K562 (cell line): ENCODE data around the gene DNALI1. TPM values are rescaled to one million over a fixed set of nuclear protein-coding genes. Genes with fewer than 3 reads are reported as not detected.

Experiments
- ARID2 ChIP-seq: fragments of 450-650 bp; IDR thresholded peaks from 2 replicates; pipeline ENCODE4 v1.6.1; 2017; ENCODE audit warnings: antibody characterized with exemption, mild to moderate bottlenecking
- BCL6 ChIP-seq: fragments of 250-450 bp; sonication (Bioruptor Pico); IDR thresholded peaks from 2 replicates; pipeline ENCODE4 v1.4.0; 2020
- HSF4 ChIP-seq: fragments of 250-450 bp; sonication (Bioruptor Pico); IDR thresholded peaks from 2 replicates; pipeline ENCODE4 v2.1.2; 2022; ENCODE audit warnings: mild to moderate bottlenecking, moderate library complexity, borderline replicate concordance
- SIRT6 ChIP-seq: IDR thresholded peaks from one replicate; pipeline ENCODE4 v1.6.1; 2012; ENCODE audit warnings: low read depth, mild to moderate bottlenecking, control low read depth, inconsistent platforms, low read length, moderate library complexity
- TCFL5 ChIP-seq: fragments of 250-450 bp; sonication (Bioruptor Pico); conservative IDR thresholded peaks from 2 replicates; pipeline ENCODE4 v1.6.1; 2021; ENCODE audit warnings: mild to moderate bottlenecking, moderate library complexity, matching md5 sums
- ZFPM2 ChIP-seq: fragments of 250-450 bp; sonication (Bioruptor Pico); IDR thresholded peaks from 2 replicates; pipeline ENCODE4 v1.5.1; 2022; ENCODE audit warnings: mild to moderate bottlenecking
- polyA plus RNA-seq, 8 experiments: library from polyadenylated mRNA; depleted of rRNA in 4 of 8; stranded (reverse) in 5 of 8; unstranded in 3 of 8; fragments of >200 nt; fragmentation: Nextera tagmentation in 2 of 8; fragmentation: Illumina TruSeq in 1 of 8; extraction: Ambion mirVana in 2 of 8; extraction: Trizol in 1 of 8; gene quantifications; 2 replicates each; pipeline versions ENCODE4 v1.2.1 to v1.2.3, GENCODE V29; 2011 to 2014; ENCODE audit warnings: inconsistent platforms in 1 of 8, missing spikeins in 1 of 8
- total RNA-seq, 7 experiments: library from RNA; depleted of rRNA in 6 of 7; stranded (reverse); fragments of >200 nt in 6 of 7; fragmentation: Illumina TruSeq in 2 of 7; extraction: Trizol in 2 of 7; gene quantifications; 2 replicates each; pipeline versions ENCODE4 v1.2.1 to v1.2.3, GENCODE V29; 2011 to 2021; ENCODE audit warnings: low replicate concordance in 1 of 7
- TF ChIP-seq, protein P1 (sequence below): fragments of 200-800 bp; sonication (Bioruptor generic); IDR thresholded peaks from 2 replicates; pipeline ENCODE4 v1.6.1; 2016; ENCODE audit warnings: missing genetic modification characterization, missing compliant biosample characterization
- TF ChIP-seq, protein P2 (sequence below), 2 experiments: fragments of 450-650 bp; formaldehyde crosslinking in 1 of 2; IDR thresholded peaks; 2 replicates each; pipeline versions ENCODE4 v1.4.0 to v1.6.1; 2014 to 2020; ENCODE audit warnings: mild to moderate bottlenecking in 2 of 2, borderline replicate concordance in 1 of 2, low read depth in 1 of 2

Gene DNALI1
- total and polyA plus RNA-seq, 9 of the 15 experiments (the other 6 are each of a cell fraction or from before 2014, with no cell fraction given): 0.87 to 5.6 (median 1.2) TPM

DNA sequence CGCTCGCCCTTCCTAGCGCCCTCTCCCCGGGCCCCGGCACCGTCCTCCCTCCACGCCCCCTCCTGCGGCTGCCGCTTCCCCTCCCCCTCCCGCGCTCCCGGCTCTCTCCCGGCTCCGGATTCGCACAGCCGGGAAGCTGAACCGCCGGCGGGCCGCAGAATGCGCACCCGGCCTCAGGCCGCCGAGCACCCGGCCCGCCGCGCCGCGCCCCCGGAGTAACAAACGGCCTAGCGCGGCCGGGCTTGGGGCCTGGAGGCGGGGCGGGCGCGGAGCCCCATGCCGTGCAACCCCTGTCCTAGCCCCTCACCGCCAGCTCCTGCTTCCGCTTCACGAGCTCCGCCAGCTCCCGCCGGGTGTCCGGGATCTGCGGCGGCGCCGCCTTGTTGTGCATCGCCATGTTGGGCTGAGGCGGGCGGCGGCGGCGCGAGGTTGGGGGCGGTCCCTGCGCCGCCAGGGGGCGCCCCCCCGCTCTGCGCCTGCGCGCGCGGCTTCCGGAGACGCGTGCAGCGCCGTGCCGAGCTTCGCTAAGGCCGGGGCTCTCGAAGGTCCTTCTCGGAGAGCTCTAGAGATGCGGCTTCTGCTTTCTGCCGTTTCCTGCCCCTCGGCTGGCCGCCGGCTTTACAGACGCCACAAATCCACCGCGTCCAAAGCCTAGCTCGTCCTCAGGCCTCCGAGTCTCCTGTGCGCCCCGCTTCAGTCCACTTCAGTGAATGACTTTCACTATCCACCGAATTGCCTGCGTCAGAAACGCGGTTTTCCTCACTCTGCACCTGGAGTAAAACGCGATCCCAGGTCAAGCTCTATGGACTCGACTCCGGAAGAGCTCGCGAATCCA, 42.2 kb upstream of the DNALI1 start, which contains the start of gene MEAF6 (continued):
- TF ChIP-seq ARID2: no peak
- TF ChIP-seq ZFPM2 (CRISPR knock-in tag): no peak
- TF ChIP-seq HSF4: no peak
- no peak for TF ChIP-seq TCFL5
- TF ChIP-seq, protein P1, sequence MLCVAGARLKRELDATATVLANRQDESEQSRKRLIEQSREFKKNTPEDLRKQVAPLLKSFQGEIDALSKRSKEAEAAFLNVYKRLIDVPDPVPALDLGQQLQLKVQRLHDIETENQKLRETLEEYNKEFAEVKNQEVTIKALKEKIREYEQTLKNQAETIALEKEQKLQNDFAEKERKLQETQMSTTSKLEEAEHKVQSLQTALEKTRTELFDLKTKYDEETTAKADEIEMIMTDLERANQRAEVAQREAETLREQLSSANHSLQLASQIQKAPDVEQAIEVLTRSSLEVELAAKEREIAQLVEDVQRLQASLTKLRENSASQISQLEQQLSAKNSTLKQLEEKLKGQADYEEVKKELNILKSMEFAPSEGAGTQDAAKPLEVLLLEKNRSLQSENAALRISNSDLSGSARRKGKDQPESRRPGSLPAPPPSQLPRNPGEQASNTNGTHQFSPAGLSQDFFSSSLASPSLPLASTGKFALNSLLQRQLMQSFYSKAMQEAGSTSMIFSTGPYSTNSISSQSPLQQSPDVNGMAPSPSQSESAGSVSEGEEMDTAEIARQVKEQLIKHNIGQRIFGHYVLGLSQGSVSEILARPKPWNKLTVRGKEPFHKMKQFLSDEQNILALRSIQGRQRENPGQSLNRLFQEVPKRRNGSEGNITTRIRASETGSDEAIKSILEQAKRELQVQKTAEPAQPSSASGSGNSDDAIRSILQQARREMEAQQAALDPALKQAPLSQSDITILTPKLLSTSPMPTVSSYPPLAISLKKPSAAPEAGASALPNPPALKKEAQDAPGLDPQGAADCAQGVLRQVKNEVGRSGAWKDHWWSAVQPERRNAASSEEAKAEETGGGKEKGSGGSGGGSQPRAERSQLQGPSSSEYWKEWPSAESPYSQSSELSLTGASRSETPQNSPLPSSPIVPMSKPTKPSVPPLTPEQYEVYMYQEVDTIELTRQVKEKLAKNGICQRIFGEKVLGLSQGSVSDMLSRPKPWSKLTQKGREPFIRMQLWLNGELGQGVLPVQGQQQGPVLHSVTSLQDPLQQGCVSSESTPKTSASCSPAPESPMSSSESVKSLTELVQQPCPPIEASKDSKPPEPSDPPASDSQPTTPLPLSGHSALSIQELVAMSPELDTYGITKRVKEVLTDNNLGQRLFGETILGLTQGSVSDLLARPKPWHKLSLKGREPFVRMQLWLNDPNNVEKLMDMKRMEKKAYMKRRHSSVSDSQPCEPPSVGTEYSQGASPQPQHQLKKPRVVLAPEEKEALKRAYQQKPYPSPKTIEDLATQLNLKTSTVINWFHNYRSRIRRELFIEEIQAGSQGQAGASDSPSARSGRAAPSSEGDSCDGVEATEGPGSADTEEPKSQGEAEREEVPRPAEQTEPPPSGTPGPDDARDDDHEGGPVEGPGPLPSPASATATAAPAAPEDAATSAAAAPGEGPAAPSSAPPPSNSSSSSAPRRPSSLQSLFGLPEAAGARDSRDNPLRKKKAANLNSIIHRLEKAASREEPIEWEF (CRISPR knock-in tag): no peak
- TF ChIP-seq, protein P2, sequence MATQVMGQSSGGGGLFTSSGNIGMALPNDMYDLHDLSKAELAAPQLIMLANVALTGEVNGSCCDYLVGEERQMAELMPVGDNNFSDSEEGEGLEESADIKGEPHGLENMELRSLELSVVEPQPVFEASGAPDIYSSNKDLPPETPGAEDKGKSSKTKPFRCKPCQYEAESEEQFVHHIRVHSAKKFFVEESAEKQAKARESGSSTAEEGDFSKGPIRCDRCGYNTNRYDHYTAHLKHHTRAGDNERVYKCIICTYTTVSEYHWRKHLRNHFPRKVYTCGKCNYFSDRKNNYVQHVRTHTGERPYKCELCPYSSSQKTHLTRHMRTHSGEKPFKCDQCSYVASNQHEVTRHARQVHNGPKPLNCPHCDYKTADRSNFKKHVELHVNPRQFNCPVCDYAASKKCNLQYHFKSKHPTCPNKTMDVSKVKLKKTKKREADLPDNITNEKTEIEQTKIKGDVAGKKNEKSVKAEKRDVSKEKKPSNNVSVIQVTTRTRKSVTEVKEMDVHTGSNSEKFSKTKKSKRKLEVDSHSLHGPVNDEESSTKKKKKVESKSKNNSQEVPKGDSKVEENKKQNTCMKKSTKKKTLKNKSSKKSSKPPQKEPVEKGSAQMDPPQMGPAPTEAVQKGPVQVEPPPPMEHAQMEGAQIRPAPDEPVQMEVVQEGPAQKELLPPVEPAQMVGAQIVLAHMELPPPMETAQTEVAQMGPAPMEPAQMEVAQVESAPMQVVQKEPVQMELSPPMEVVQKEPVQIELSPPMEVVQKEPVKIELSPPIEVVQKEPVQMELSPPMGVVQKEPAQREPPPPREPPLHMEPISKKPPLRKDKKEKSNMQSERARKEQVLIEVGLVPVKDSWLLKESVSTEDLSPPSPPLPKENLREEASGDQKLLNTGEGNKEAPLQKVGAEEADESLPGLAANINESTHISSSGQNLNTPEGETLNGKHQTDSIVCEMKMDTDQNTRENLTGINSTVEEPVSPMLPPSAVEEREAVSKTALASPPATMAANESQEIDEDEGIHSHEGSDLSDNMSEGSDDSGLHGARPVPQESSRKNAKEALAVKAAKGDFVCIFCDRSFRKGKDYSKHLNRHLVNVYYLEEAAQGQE (IDR thresholded peaks at IDR 0.05; ENCODE audit: borderline replicate concordance): peak; percentile 53; the same call in 1 of the 2 replicates
- TF ChIP-seq, protein P2 (CRISPR knock-in tag; IDR thresholded peaks at IDR 0.05; ENCODE audit: low read depth): no peak; the same call in 1 of the 2 replicates
- no peak for TF ChIP-seq BCL6 (CRISPR knock-in tag)
- no peak for TF ChIP-seq SIRT6
